ENCODE measurements around the gene CTPS2. TPM values are rescaled to one million over a fixed set of nuclear protein-coding genes. Genes with fewer than 3 reads are reported as not detected.

CTPS2 gene
- total and polyA plus RNA-seq, 2 donors (not counting 3 experiments of a cell fraction or from before 2014, with no cell fraction given) = 7.4 to 15.7 TPM

DNA sequence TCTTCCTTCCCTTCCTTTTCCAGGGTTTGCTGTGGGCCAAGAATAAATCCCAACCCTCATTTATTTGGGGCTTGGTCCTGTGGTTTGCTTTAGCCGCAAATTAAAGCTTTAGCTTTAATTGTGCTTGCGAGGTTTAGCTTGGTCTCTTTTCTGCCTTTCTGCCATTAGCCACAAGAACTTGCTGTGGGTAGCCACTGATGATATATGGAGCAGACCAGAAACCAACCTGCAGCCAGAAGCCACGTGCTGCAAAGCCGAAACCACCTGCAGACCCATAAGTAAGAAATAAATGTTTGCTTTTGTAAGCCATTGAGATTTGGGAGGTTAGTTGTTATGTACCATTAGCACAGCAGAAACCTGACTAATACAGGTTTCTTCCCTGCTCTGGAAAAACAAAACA lies 152.3 kb downstream of the CTPS2 start:
- intact Hi-C loops (cut with micrococcal nuclease) = no loop called here
- ChIA-PET CTCF (no interaction called here), POLR2A (no interaction called here)
- Histone ChIP-seq H3K36me3 (ENCODE audit: control insufficient read depth in 2 of 2, extremely low read depth in 1 of 2, insufficient read depth in 2 of 2, low read length in 2 of 2) (no peaks in the 10 kb centered on the region), H3K27me3 (ENCODE audit: control insufficient read depth in 2 of 2, insufficient read depth in 2 of 2, low read length in 2 of 2) (no peaks in the 10 kb centered on the region), H3K9ac (replicated peaks; ENCODE audit: extremely low read depth, insufficient read depth, low read length) (no peak overlapping the region), H3K9me3 (replicated peaks; ENCODE audit: control insufficient read depth, insufficient read depth, low read length) (no peaks in the 10 kb centered on the region), H3K27ac (ENCODE audit: insufficient read depth, low read depth, low read length) (no peak overlapping the region), H3K79me2 (ENCODE audit: control insufficient read depth, insufficient read depth, low read length) (no peaks in the 10 kb centered on the region), H3K9me1 (replicated peaks; ENCODE audit: control insufficient read depth, extremely low read depth, insufficient read depth, low read length) (no peaks in the 10 kb centered on the region), H3K4me3 (replicated peaks in 1 of 3; ENCODE audit: insufficient read depth in 1 of 3, low read depth in 1 of 3, low read length in 3 of 3) (no peak overlapping the region), H2AFZ (ENCODE audit: low read depth, low read length) (no peak overlapping the region), H3K4me2 (ENCODE audit: insufficient read depth, low read length) (no peak overlapping the region), H4K20me1 (replicated peaks; ENCODE audit: control insufficient read depth, extremely low read depth, insufficient read depth, low read length) (no peaks in the 10 kb centered on the region), H3K4me1 (ENCODE audit: control insufficient read depth, extremely low read depth, insufficient read depth, low read length) (no peaks in the 10 kb centered on the region)
- no peak for DNase-seq (ENCODE audit: low read depth, low spot score)
- no TSS peak for BruUV-seq (replicated peaks)
- no peak for TF ChIP-seq GATA2 (IDR thresholded peaks at IDR 0.05; ENCODE audit: insufficient read depth, insufficient read length, low read depth, low read length)
- no peak for TF ChIP-seq FOS (IDR thresholded peaks at IDR 0.05; ENCODE audit: borderline replicate concordance, insufficient read depth, low read length)
- TF ChIP-seq, protein P1, sequence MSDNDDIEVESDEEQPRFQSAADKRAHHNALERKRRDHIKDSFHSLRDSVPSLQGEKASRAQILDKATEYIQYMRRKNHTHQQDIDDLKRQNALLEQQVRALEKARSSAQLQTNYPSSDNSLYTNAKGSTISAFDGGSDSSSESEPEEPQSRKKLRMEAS (IDR thresholded peaks at IDR 0.05; ENCODE audit: insufficient read depth, insufficient read length) = no peak
- no peak for TF ChIP-seq POLR2A (IDR thresholded peaks at IDR 0.05; ENCODE audit: low read depth, low read length)
- TF ChIP-seq POLR2AphosphoS5 (IDR thresholded peaks at IDR 0.05; ENCODE audit: insufficient read depth, low read depth, low read length) = no peak
- no peak for TF ChIP-seq MYC (IDR thresholded peaks at IDR 0.05; ENCODE audit: low read depth, low read length)
- TF ChIP-seq, protein P2, sequence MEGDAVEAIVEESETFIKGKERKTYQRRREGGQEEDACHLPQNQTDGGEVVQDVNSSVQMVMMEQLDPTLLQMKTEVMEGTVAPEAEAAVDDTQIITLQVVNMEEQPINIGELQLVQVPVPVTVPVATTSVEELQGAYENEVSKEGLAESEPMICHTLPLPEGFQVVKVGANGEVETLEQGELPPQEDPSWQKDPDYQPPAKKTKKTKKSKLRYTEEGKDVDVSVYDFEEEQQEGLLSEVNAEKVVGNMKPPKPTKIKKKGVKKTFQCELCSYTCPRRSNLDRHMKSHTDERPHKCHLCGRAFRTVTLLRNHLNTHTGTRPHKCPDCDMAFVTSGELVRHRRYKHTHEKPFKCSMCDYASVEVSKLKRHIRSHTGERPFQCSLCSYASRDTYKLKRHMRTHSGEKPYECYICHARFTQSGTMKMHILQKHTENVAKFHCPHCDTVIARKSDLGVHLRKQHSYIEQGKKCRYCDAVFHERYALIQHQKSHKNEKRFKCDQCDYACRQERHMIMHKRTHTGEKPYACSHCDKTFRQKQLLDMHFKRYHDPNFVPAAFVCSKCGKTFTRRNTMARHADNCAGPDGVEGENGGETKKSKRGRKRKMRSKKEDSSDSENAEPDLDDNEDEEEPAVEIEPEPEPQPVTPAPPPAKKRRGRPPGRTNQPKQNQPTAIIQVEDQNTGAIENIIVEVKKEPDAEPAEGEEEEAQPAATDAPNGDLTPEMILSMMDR (IDR thresholded peaks at IDR 0.05; ENCODE audit: extremely low read depth in 1 of 2, insufficient read depth in 1 of 2, low read depth in 1 of 2, low read length in 2 of 2) = no peak
- no peak for TF ChIP-seq EZH2 (IDR thresholded peaks at IDR 0.05; ENCODE audit: borderline replicate concordance, low read depth, low read length, severe bottlenecking)
- no peak for TF ChIP-seq JUN (IDR thresholded peaks at IDR 0.05; ENCODE audit: borderline replicate concordance, insufficient read depth, insufficient read length, low read depth)
- dilution Hi-C loops (cut with MboI; ENCODE audit: extremely low pct_ligation_motif_present, low sequenced_read_pairs) = no loop called here
- no peak for FAIRE-seq

Data from endothelial cell of umbilical vein (primary cell).